B cell (primary cell): ENCODE data around the gene SYNPR. TPM values are rescaled to one million over a fixed set of nuclear protein-coding genes. Genes with fewer than 3 reads are reported as not detected.

Experiments
- ATAC-seq: fragments of 200-7000 bp; cut with Tn5 transposase; one replicate; pipeline ENCODE4 v1.10.0; 2021; ENCODE audit warnings: low read depth, mild to moderate bottlenecking, moderate number of reproducible peaks, moderate library complexity
- CTCF ChIA-PET: fragments of 350-600 bp; sonication (Branson Sonifier 250); formaldehyde crosslinking; loops from one replicate; lab custom pipeline; 2021; ENCODE audit warnings: antibody characterized with exemption, inconsistent platforms; lab: Charles Lee
- POLR2A ChIA-PET: fragments of 350-600 bp; sonication (Branson Sonifier 250); formaldehyde crosslinking; loops from one replicate; lab custom pipeline; 2021; ENCODE audit warnings: antibody characterized with exemption; lab: Charles Lee
- DNase-seq: peaks from one replicate; pipeline ENCODE4 v3.0.0; 2013
- H2AFZ ChIP-seq: 2 replicates; pipeline ENCODE4 v1.6.1; 2012; ENCODE audit warnings: mild to moderate bottlenecking, low read depth, low read length; ENCODE audit not compliant: insufficient read depth, poor library complexity, severe bottlenecking
- H3K27ac ChIP-seq, 2 donors: 1 replicate in 1 of 2; 2 replicates in 1 of 2; pipeline ENCODE4 v1.5.1; 2012 to 2013; ENCODE audit warnings: low read length in 2 of 2, mild to moderate bottlenecking in 2 of 2, moderate library complexity in 1 of 2
- H3K27me3 ChIP-seq, 4 experiments: fragments of 200-600 bp in 1 of 4; sonication (generic) in 1 of 4; replicated peaks in 1 of 4; 1 replicate in 2 of 4; 2 replicates in 2 of 4; pipeline versions ENCODE4 v1.6.1 to v1.7.0; 2013 to 2016; ENCODE audit warnings: low read length in 3 of 4, mild to moderate bottlenecking in 2 of 4, mixed read lengths in 1 of 4, moderate library complexity in 1 of 4; ENCODE audit not compliant: insufficient read depth in 4 of 4, control insufficient read depth in 3 of 4; ENCODE audit errors: control extremely low read depth in 1 of 4
- H3K36me3 ChIP-seq, 2 experiments: replicated peaks in 1 of 2; 1 replicate in 1 of 2; 2 replicates in 1 of 2; pipeline versions ENCODE4 v1.6.1 to v1.7.1; 2013; ENCODE audit warnings: low read length in 1 of 2; ENCODE audit not compliant: insufficient read depth in 2 of 2, control insufficient read depth in 1 of 2; ENCODE audit errors: control extremely low read depth in 1 of 2, extremely low read depth in 1 of 2
- H3K4me1 ChIP-seq, 2 donors: fragments of 200-600 bp in 1 of 2; sonication (generic) in 1 of 2; 1 replicate in 1 of 2; 2 replicates in 1 of 2; pipeline versions ENCODE4 v1.5.1 to v1.6.1; 2013 to 2017; ENCODE audit warnings: low read length in 2 of 2; ENCODE audit not compliant: control insufficient read depth in 2 of 2, insufficient read depth in 2 of 2
- H3K4me2 ChIP-seq: replicated peaks from 2 replicates; pipeline ENCODE3; 2012; ENCODE audit warnings: mild to moderate bottlenecking, low read depth, low read length; ENCODE audit not compliant: poor library complexity, severe bottlenecking
- H3K4me3 ChIP-seq, 5 experiments: fragments of 200-600 bp in 1 of 5; sonication (generic) in 1 of 5; 1 replicate in 3 of 5; 2 replicates in 2 of 5; pipeline versions ENCODE4 v1.5.1 to v1.7.0; 2011 to 2016; ENCODE audit warnings: low read length in 4 of 5, mild to moderate bottlenecking in 4 of 5, low read depth in 2 of 5, control low read depth in 1 of 5, moderate library complexity in 1 of 5; ENCODE audit not compliant: insufficient read depth in 1 of 5; ENCODE audit errors: control extremely low read depth in 1 of 5, extremely low read depth in 1 of 5
- H3K79me2 ChIP-seq: fragments of 200-600 bp; sonication (generic); one replicate; pipeline ENCODE4 v1.6.0; 2016; ENCODE audit warnings: low read length; ENCODE audit not compliant: control insufficient read depth, insufficient read depth
- H3K9ac ChIP-seq: fragments of 200-600 bp; sonication (generic); 2 replicates; pipeline ENCODE4 v1.6.1; 2017; ENCODE audit warnings: mild to moderate bottlenecking, low read length, moderate library complexity
- H3K9me3 ChIP-seq, 3 donors: one replicate each; pipeline versions ENCODE4 v1.6.1 to v1.7.1; 2013; ENCODE audit warnings: low read length in 2 of 3; ENCODE audit not compliant: control insufficient read depth in 2 of 3, insufficient read depth in 1 of 3; ENCODE audit errors: control extremely low read depth in 1 of 3
- H4K20me1 ChIP-seq: 2 replicates; pipeline ENCODE4 v1.6.0; 2012; ENCODE audit warnings: mild to moderate bottlenecking, low read length; ENCODE audit not compliant: insufficient read depth, control insufficient read depth, poor library complexity, severe bottlenecking
- H3K27ac Mint-ChIP-seq: one replicate; pipeline ENCODE4 v1.8.0; 2021; ENCODE audit warnings: mixed read lengths
- H3K27me3 Mint-ChIP-seq: one replicate; pipeline ENCODE4 v1.8.0; 2021; ENCODE audit warnings: mixed read lengths
- H3K4me1 Mint-ChIP-seq: one replicate; pipeline ENCODE4 v1.8.0; 2021; ENCODE audit warnings: mixed read lengths
- H3K4me3 Mint-ChIP-seq: one replicate; pipeline ENCODE4 v1.8.0; 2021; ENCODE audit warnings: mixed read lengths
- H3K9me3 Mint-ChIP-seq: one replicate; pipeline ENCODE4 v1.8.0; 2022; ENCODE audit warnings: mixed read lengths; ENCODE audit not compliant: insufficient read depth
- CTCF ChIP-seq: fragments of 200-600 bp; IDR thresholded peaks from one replicate; pipeline ENCODE4 v1.8.0; 2022; ENCODE audit warnings: antibody characterized with exemption, mild to moderate bottlenecking
- EZH2 ChIP-seq: IDR thresholded peaks from 2 replicates; pipeline ENCODE4 v1.6.1; 2012; ENCODE audit warnings: borderline replicate concordance, low read depth, mild to moderate bottlenecking, moderate library complexity, low read length; ENCODE audit not compliant: insufficient read depth, poor library complexity, severe bottlenecking
- WGBS: methylation state at CpG from one replicate; pipeline ENCODE4 v1.1.5; 2013; ENCODE audit warnings: missing lambda C conversion rate; ENCODE audit not compliant: insufficient coverage; 5-methylcytosine and 5-hydroxymethylcytosine counted together
- intact Hi-C: fragments of 100-400 bp; cut with micrococcal nuclease; formaldehyde crosslinking; loops from one replicate; pipeline ENCODE4 v1.10.0; 2022
- polyA plus RNA-seq: library from polyadenylated mRNA; depleted of rRNA; stranded (reverse); fragments of >200 nt; gene quantifications from 2 replicates; pipeline ENCODE4 v1.2.3, GENCODE V29; 2012
- total RNA-seq, 2 donors: library from RNA; stranded (reverse); fragments of 120-200 nt in 1 of 2; gene quantifications; 1 replicate in 1 of 2; 2 replicates in 1 of 2; pipeline versions ENCODE4 v1.2.3 to v1.2.4, GENCODE V29; 2013 to 2022

SYNPR gene
- total and polyA plus RNA-seq, 2 donors (not counting 1 experiment from before 2014, with no cell fraction given): not detected

- no peaks in the 10 kb centered on the region for H4K20me1 ChIP-seq
- Mint-ChIP-seq H3K27ac (no peak overlapping the region), H3K9me3 (peaks cover 3% of the 10 kb centered on the region), H3K4me1 (no peaks in the 10 kb centered on the region), H3K27me3 (peaks cover 3% of the 10 kb centered on the region), H3K4me3 (no peak overlapping the region)
- no peaks in the 10 kb centered on the region for H3K4me1 ChIP-seq
- WGBS: no CpG with 5 or more reads among the region's 2 CpGs
- no peaks in the 10 kb centered on the region for H3K36me3 ChIP-seq
- ATAC-seq (no peak), DNase-seq (no peak)
- ChIA-PET CTCF (no interaction called here), POLR2A (no interaction called here)
- no peaks in the 10 kb centered on the region for H3K27me3 ChIP-seq
- H3K9me3 ChIP-seq: no peaks in the 10 kb centered on the region
- intact Hi-C loops: no loop called here
- no peak overlapping the region for H3K4me2 ChIP-seq
- H3K4me3 ChIP-seq: no peak overlapping the region
- no peak overlapping the region for H3K9ac ChIP-seq
- TF ChIP-seq CTCF (no peak), EZH2 (no peak)
- no peak overlapping the region for H3K27ac ChIP-seq
- no peak overlapping the region for H2AFZ ChIP-seq
- no peaks in the 10 kb centered on the region for H3K79me2 ChIP-seq
These were observed 214.4 kb downstream of the SYNPR start for GRCh38 chr3:63492464-63492863.

- WGBS: 86% methylated on average over 2 of the region's 3 CpGs
- Mint-ChIP-seq H3K9me3 (peaks cover 3% of the 10 kb centered on the region), H3K27ac (no peak overlapping the region), H3K4me1 (no peaks in the 10 kb centered on the region), H3K4me3 (no peak overlapping the region), H3K27me3 (peaks cover 3% of the 10 kb centered on the region)
- Histone ChIP-seq H3K79me2 (no peaks in the 10 kb centered on the region), H3K27ac (no peak overlapping the region), H3K4me1 (no peaks in the 10 kb centered on the region), H2AFZ (no peak overlapping the region), H3K36me3 (no peaks in the 10 kb centered on the region), H4K20me1 (no peaks in the 10 kb centered on the region), H3K9me3 (no peaks in the 10 kb centered on the region), H3K4me3 (no peak overlapping the region), H3K4me2 (no peak overlapping the region), H3K9ac (no peak overlapping the region), H3K27me3 (no peaks in the 10 kb centered on the region)
- ATAC-seq: no peak
- CTCF ChIA-PET: no interaction called here
- DNase-seq: no peak
- TF ChIP-seq EZH2 (no peak), CTCF (no peak)
- POLR2A ChIA-PET: no interaction called here
- intact Hi-C loops: no loop called here
These were observed 215.0 kb downstream of the SYNPR start for GRCh38 chr3:63493101-63493500.
